ENCODE data around the gene PURA.

Gene PURA

GRCh38 chr5:140118302-140118936 lies 4.5 kb downstream of the PURA start:
- no peak overlapping the region for H3K27ac ChIP-seq
- peaks cover 5% of the 10 kb centered on the region for H3K27me3 ChIP-seq
- TF ChIP-seq, protein P1, sequence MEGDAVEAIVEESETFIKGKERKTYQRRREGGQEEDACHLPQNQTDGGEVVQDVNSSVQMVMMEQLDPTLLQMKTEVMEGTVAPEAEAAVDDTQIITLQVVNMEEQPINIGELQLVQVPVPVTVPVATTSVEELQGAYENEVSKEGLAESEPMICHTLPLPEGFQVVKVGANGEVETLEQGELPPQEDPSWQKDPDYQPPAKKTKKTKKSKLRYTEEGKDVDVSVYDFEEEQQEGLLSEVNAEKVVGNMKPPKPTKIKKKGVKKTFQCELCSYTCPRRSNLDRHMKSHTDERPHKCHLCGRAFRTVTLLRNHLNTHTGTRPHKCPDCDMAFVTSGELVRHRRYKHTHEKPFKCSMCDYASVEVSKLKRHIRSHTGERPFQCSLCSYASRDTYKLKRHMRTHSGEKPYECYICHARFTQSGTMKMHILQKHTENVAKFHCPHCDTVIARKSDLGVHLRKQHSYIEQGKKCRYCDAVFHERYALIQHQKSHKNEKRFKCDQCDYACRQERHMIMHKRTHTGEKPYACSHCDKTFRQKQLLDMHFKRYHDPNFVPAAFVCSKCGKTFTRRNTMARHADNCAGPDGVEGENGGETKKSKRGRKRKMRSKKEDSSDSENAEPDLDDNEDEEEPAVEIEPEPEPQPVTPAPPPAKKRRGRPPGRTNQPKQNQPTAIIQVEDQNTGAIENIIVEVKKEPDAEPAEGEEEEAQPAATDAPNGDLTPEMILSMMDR (IDR thresholded peaks at IDR 0.05) = no peak
- H3K4me3 ChIP-seq (ENCODE audit: low read depth in 1 of 2, low read length in 1 of 2) = no peak overlapping the region
- H3K36me3 ChIP-seq = no peaks in the 10 kb centered on the region
- no peaks in the 10 kb centered on the region for H3K9me3 ChIP-seq
- peaks cover 11 to 24% of the 10 kb centered on the region in 2 experiments for H3K4me1 ChIP-seq (ENCODE audit: control insufficient read depth in 1 of 2, insufficient read depth in 1 of 2, low read depth in 1 of 2, low read length in 1 of 2)

- Histone ChIP-seq H3K4me1 (ENCODE audit: control insufficient read depth in 1 of 2, insufficient read depth in 1 of 2, low read depth in 1 of 2, low read length in 1 of 2) (no peaks in the 10 kb centered on the region), H3K4me3 (ENCODE audit: low read depth in 1 of 2, low read length in 1 of 2) (no peak within 1 kb of the TSS), H3K27me3 (peaks cover 27% of the 10 kb centered on the region)
These were observed 11.7 kb downstream of the PURA start, which contains the start of gene IGIP for GRCh38 chr5:140125637-140126036. TSS of gene IGIP (plus strand) at chr5:140125937. CDS start at chr5:140128477, 2,540 bp downstream.

DNA sequence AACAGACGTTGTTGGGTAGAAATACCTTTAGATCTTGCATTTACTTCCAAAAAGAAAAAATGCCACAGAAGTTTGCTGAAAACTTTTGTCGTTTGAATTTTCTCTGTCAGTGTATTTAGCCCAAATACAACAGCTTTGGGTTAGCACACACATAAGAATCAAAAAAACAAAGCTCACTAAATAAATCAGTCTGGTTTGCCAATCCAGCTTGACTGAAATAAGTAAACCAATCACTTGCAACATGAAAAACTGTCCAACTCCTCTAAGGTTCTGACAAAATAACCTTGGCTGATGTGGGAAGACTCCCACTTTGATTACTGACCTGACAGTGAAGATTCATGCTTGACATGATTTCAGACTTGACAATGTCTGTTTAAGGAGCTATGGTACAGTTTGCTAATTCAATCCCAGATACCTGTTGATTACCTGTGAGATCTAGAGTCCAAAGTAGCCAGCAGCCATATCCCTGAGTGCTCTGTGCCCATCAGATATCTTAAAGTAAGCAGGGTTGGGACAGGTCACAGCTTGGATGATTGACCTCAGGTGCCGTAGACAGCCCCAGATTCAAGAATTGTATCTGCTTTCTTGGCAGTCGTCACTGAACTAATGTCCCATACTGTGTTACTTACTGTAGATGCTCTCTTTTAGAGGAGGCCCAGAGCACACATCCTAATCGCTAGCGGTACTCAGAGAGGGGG lies 12.6 kb downstream of the PURA start:
- Histone ChIP-seq H3K4me1 (ENCODE audit: control insufficient read depth in 1 of 2, insufficient read depth in 1 of 2, low read depth in 1 of 2, low read length in 1 of 2) (no peaks in the 10 kb centered on the region), H3K36me3 (no peaks in the 10 kb centered on the region), H3K4me3 (ENCODE audit: low read depth in 1 of 2, low read length in 1 of 2) (no peak overlapping the region), H3K27ac (no peak overlapping the region), H3K27me3 (peaks cover 27% of the 10 kb centered on the region), H3K9me3 (no peaks in the 10 kb centered on the region)
- TF ChIP-seq, protein P1 (IDR thresholded peaks at IDR 0.05) = no peak

More at GRCh38 chr5:140125637-140126036, 11.7 kb downstream of the PURA start, which contains the start of gene IGIP:
- H3K36me3 ChIP-seq = no peaks in the 10 kb centered on the region
- H3K9me3 ChIP-seq = no peaks in the 10 kb centered on the region
- H3K27ac ChIP-seq = no peak within 1 kb of the TSS
- TF ChIP-seq, protein P1 (IDR thresholded peaks at IDR 0.05) = no peak

DNA sequence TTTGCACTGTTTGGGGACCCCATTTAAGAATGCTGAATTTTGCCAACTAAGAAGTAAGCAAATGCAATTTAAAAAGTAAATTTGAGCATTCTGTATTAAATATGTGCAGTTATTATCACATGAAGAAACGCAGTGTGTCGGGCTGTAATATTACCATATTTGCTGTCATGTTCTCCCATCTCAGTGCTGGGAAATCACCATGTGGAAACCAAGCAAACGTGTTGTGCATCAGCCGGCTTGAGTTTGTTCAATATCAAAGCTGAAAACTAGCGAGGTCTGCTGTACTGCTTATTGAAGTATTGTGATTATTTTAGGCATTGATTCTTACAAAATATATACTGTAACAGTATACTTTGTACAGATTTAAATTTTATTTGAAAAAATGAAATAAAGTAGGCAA lies 14.5 kb downstream of the PURA start:
- Histone ChIP-seq H3K27me3 (peaks cover 27% of the 10 kb centered on the region), H3K9me3 (no peaks in the 10 kb centered on the region), H3K4me1 (ENCODE audit: control insufficient read depth in 1 of 2, insufficient read depth in 1 of 2, low read depth in 1 of 2, low read length in 1 of 2) (no peaks in the 10 kb centered on the region), H3K27ac (no peak overlapping the region), H3K4me3 (ENCODE audit: low read depth in 1 of 2, low read length in 1 of 2) (no peak overlapping the region), H3K36me3 (no peaks in the 10 kb centered on the region)
- TF ChIP-seq, protein P1 (IDR thresholded peaks at IDR 0.05) = no peak

GRCh38 chr5:140130949-140131733 lies 17.2 kb downstream of the PURA start:
- Histone ChIP-seq H3K27me3 (peaks cover 10% of the 10 kb centered on the region), H3K9me3 (no peaks in the 10 kb centered on the region), H3K4me3 (ENCODE audit: low read depth in 1 of 2, low read length in 1 of 2) (no peak overlapping the region), H3K27ac (no peak overlapping the region), H3K36me3 (no peaks in the 10 kb centered on the region), H3K4me1 (ENCODE audit: control insufficient read depth in 1 of 2, insufficient read depth in 1 of 2, low read depth in 1 of 2, low read length in 1 of 2) (no peaks in the 10 kb centered on the region)
- TF ChIP-seq, protein P1 (IDR thresholded peaks at IDR 0.05) = no peak
